ENCODE data around the gene TAF11L14.
A peak's percentile ranks its signal among the peaks of the same experiment; 100 is the strongest.
"Not testable (repeated sequence)": the region's sequence is repeated elsewhere in the genome, so short reads cannot be mapped to it uniquely, and the experiment has no call there.

TAF11L14 gene

DNA sequence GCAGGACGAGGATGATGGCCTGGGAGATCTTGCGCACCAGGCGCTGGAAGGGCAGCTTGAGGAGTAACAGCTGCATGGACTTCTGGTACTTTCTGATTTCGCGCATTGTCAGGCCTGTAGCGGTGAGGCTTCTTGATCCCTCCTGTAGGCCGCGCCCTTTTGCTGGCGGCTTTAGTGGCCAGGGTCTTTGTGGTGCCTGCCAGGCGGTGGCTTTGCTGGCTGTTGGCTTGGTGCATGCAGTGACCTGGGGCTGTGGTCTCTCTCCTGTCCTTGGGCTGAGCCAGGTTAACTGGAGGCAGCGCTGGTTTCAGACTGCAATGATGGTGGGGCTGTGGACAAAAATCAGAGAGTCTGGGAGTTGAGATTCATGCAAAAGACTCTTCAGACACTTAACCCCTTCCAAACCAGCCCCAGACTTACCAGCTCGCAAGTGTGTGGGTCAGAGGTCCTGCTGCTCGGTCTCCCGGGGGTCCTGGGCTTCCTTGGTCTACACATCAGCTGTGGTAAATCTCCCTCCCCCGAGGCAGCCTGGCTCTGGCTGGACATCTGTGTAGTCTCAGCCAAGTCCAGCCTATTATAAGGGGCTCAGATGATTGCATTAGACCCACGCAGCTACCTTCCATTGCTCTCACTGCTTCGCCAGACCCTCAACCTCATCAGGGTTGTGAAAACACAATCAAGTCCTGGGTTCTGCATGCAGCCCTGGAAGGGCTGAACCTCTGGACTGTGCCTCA, 19.2 kb upstream of the TAF11L14 start:
- no peaks in the 10 kb centered on the region for H3K36me3 ChIP-seq (ENCODE audit: insufficient read depth, insufficient read length, low read length)
- H3K27me3 ChIP-seq (ENCODE audit: insufficient read depth, insufficient read length), result no peaks in the 10 kb centered on the region
- no peaks in the 10 kb centered on the region for H3K9me3 ChIP-seq (ENCODE audit: insufficient read depth, low read length)
- H3K9ac ChIP-seq (ENCODE audit: insufficient read length, low read depth), result no peak overlapping the region
- no peak overlapping the region for H3K4me3 ChIP-seq (ENCODE audit: insufficient read length, low read depth)
- H3K4me1 ChIP-seq (ENCODE audit: insufficient read depth, insufficient read length), result no peaks in the 10 kb centered on the region
- no peak for DNase-seq (ENCODE audit: low read depth, low spot score)
- no peak for TF ChIP-seq YY1 (IDR thresholded peaks at IDR 0.05; ENCODE audit: insufficient read depth, insufficient read length)
- TF ChIP-seq SUZ12 (IDR thresholded peaks at IDR 0.05; ENCODE audit: extremely low read depth, insufficient read depth, insufficient read length), result no peak
- TF ChIP-seq ZNF274 (IDR thresholded peaks at IDR 0.05; ENCODE audit: low read depth, low read length), result no peak

DNA sequence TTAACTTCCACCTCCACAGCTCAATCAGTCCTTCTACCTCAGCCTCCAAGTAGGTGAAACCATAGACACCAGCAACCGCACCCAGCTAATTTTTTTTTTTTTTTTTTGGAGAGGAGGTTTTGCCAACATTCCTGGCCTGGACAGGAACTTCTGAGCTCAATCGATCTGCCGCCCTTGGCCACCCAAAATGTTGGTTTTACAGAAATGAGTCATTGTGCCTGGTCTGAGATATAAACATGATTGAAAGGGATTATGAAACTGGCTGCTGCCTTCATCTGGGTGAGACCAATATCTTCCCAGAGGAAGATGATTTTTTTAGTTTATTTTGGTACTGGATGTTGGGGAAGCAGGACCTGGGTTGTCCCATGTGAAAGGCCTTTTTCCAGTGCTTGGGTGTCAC, 14.9 kb upstream of the TAF11L14 start:
- Histone ChIP-seq H3K27me3 (ENCODE audit: insufficient read depth, insufficient read length) (no peaks in the 10 kb centered on the region), H3K4me1 (ENCODE audit: insufficient read depth, insufficient read length) (no peaks in the 10 kb centered on the region), H3K36me3 (ENCODE audit: insufficient read depth, insufficient read length, low read length) (no peaks in the 10 kb centered on the region), H3K9me3 (ENCODE audit: insufficient read depth, low read length) (no peaks in the 10 kb centered on the region), H3K9ac (ENCODE audit: insufficient read length, low read depth) (no peak overlapping the region), H3K4me3 (ENCODE audit: insufficient read length, low read depth) (no peak overlapping the region)
- no peak for TF ChIP-seq SUZ12 (IDR thresholded peaks at IDR 0.05; ENCODE audit: extremely low read depth, insufficient read depth, insufficient read length)
- no peak for DNase-seq (ENCODE audit: low read depth, low spot score)

DNA sequence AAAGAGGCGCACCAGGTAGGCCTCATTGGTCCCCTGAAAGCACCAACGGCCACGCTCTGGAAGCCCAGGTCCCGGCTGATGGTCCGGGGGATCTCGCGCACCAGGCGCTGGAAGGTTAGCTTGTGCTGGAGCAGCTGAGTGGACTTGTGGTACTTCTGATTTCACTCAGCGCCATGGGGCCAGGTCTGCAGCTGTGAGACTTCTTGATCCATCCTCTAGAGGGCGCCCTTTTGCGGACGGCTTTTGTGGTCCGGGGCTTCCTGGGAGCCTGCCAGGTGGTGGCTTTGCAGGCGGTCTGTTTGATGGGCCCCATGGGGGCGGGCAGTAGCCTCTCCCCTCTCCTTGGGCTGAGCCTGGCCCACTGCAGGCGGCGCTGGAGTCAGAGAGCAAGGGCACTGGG, 13.6 kb upstream of the TAF11L14 start:
- DNase-seq (ENCODE audit: low read depth, low spot score), result peak; percentile 1
- no peak overlapping the region for H3K4me3 ChIP-seq (ENCODE audit: insufficient read length, low read depth)
- no peaks in the 10 kb centered on the region for H3K36me3 ChIP-seq (ENCODE audit: insufficient read depth, insufficient read length, low read length)
- no peaks in the 10 kb centered on the region for H3K4me1 ChIP-seq (ENCODE audit: insufficient read depth, insufficient read length)
- H3K9me3 ChIP-seq (ENCODE audit: insufficient read depth, low read length), result no peaks in the 10 kb centered on the region
- no peaks in the 10 kb centered on the region for H3K27me3 ChIP-seq (ENCODE audit: insufficient read depth, insufficient read length)
- no peak for TF ChIP-seq ZNF274 (IDR thresholded peaks at IDR 0.05; ENCODE audit: low read depth, low read length)
- TF ChIP-seq SUZ12 (IDR thresholded peaks at IDR 0.05; ENCODE audit: extremely low read depth, insufficient read depth, insufficient read length), result no peak
- TF ChIP-seq YY1 (IDR thresholded peaks at IDR 0.05; ENCODE audit: insufficient read depth, insufficient read length), result no peak
- no peak overlapping the region for H3K9ac ChIP-seq (ENCODE audit: insufficient read length, low read depth)

DNA sequence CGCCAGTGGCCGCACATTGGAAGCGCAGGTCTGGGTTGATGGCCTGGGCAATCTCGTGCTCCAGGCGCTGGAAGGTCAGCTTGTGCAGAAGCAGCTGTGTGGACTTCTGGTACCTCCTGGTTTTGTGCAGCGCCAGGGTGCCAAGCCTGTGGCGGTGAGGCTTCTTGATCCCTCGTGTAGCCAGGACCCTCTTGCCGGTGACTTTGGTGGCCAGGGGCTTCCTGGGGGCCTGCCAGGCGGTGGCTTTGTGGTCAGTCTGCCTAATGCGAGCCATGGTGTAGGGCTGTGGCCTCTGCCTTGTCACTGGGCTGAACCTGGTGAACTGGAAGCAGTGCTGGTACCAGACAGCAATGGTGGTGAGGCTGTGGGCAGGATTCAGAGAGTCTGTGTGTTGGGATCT, 8.6 kb upstream of the TAF11L14 start:
- Histone ChIP-seq H3K36me3 (ENCODE audit: insufficient read depth, insufficient read length, low read length) (no peaks in the 10 kb centered on the region), H3K4me1 (ENCODE audit: insufficient read depth, insufficient read length) (no peaks in the 10 kb centered on the region), H3K9ac (ENCODE audit: insufficient read length, low read depth) (no peak overlapping the region), H3K4me3 (ENCODE audit: insufficient read length, low read depth) (no peak overlapping the region), H3K27me3 (ENCODE audit: insufficient read depth, insufficient read length) (no peaks in the 10 kb centered on the region), H3K9me3 (ENCODE audit: insufficient read depth, low read length) (no peaks in the 10 kb centered on the region)
- no peak for TF ChIP-seq SUZ12 (IDR thresholded peaks at IDR 0.05; ENCODE audit: extremely low read depth, insufficient read depth, insufficient read length)
- no peak for TF ChIP-seq YY1 (IDR thresholded peaks at IDR 0.05; ENCODE audit: insufficient read depth, insufficient read length)
- no peak for TF ChIP-seq ZNF274 (IDR thresholded peaks at IDR 0.05; ENCODE audit: low read depth, low read length)
- DNase-seq (ENCODE audit: low read depth, low spot score), result no peak

DNA sequence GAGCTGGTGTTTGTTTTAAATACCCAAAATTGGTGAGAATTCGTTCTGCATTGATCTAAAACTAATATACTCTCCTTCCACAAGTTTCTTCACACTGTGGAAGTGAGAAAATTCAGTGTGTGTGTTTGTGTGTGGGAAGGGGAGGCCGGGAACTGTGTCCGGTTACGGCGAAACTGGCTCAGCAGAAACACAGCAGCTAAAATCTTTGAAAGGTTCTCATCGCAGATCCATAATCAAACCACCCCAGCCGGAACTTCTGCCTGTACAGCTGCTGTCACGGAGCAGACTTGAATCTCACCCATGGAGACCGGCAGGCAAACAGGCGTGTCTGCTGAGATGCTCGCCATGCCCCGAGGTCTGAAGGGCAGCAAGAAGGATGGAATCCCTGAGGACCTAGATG, 2.5 kb upstream of the TAF11L14 start, which contains the start of gene TAF11L13:
TSS of gene TAF11L13 (plus strand) at position 301 of the 400 bp plus-strand sequence.
- not testable (repeated sequence) for H3K27me3 ChIP-seq (ENCODE audit: insufficient read depth, insufficient read length); H3K36me3 ChIP-seq (ENCODE audit: insufficient read depth, insufficient read length, low read length); H3K9me3 ChIP-seq (ENCODE audit: insufficient read depth, low read length); H3K4me1 ChIP-seq (ENCODE audit: insufficient read depth, insufficient read length); DNase-seq (ENCODE audit: low read depth, low spot score); H3K4me3 ChIP-seq (ENCODE audit: insufficient read length, low read depth); H3K9ac ChIP-seq (ENCODE audit: insufficient read length, low read depth)

DNA sequence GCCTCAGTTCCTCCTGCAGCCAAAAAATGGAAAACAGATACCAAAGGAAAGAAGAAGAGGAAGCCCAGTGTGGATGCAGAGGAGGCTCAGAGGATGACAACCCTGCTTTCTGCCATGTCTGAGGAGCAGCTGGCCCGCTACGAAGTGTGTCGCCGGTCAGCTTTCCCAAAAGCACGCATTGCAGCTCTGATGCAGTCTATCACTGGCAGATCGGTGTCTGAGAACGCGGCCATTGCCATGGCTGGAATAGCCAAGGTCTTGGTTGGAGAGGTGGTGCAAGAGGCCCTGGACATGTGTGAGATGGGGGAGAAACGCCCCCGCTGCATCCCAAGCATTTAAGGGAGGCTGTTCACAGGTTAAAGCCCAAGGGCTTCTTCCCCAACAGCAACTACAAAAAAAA, 15.0 kb downstream of the TAF11L14 start:
- not testable (repeated sequence) for H3K4me3 ChIP-seq (ENCODE audit: insufficient read length, low read depth); H3K27me3 ChIP-seq (ENCODE audit: insufficient read depth, insufficient read length); H3K4me1 ChIP-seq (ENCODE audit: insufficient read depth, insufficient read length); H3K9me3 ChIP-seq (ENCODE audit: insufficient read depth, low read length); DNase-seq (ENCODE audit: low read depth, low spot score); H3K9ac ChIP-seq (ENCODE audit: insufficient read length, low read depth); H3K36me3 ChIP-seq (ENCODE audit: insufficient read depth, insufficient read length, low read length)

DNA sequence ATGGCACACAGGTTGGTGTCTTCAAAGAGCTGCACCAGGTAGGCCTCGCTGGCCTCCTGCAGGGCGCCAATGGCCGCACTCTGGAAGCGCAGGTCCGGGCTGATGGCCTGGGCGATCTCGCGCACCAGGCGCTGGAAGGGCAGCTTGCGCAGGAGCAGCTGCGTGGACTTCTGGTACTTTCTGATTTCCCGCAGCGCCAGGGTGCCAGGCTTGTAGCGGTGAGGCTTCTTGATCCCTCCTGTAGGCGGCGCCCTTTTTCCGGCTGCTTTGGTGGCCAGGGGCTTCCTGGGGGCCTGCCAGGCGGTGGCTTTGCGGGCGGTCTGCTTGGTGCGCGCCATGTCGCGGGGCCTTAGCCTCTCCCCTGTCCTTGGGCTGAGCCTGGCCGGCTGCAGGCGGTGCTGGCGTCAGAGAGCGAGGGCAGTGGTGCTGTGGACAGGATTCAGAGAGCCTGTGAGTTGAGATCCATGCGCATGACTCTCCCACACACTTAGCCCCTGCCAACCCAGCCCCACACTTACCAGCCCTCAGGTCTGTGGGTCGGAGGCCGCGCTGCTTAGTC, 21.0 kb downstream of the TAF11L14 start:
- H3K36me3 ChIP-seq (ENCODE audit: insufficient read depth, insufficient read length, low read length); H3K4me1 ChIP-seq (ENCODE audit: insufficient read depth, insufficient read length); H3K9ac ChIP-seq (ENCODE audit: insufficient read length, low read depth); DNase-seq (ENCODE audit: low read depth, low spot score); H3K9me3 ChIP-seq (ENCODE audit: insufficient read depth, low read length); H3K27me3 ChIP-seq (ENCODE audit: insufficient read depth, insufficient read length); H3K4me3 ChIP-seq (ENCODE audit: insufficient read length, low read depth): not testable (repeated sequence)

DNA sequence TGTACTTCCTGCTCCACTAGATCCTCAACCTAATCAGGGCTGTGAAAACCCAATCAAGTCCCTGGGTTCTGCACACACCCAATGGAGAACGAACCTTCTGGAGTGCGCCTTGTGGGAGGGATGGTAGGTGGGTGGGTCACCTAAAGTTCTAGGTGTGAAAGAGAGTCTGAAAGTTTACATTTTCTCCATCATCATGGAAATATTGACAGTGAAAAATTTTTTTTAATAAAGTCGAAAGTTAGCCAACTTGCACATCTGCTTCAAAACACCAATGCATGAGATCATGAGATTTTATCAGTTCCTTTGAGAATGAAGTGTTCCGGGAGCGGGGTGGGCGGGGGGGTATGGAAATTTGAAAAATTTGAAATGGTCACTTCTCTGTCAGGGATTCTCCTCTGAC, 21.7 kb downstream of the TAF11L14 start:
- Histone ChIP-seq H3K27me3 (ENCODE audit: insufficient read depth, insufficient read length) (no peaks in the 10 kb centered on the region), H3K4me3 (ENCODE audit: insufficient read length, low read depth) (no peak overlapping the region), H3K9me3 (ENCODE audit: insufficient read depth, low read length) (no peaks in the 10 kb centered on the region), H3K4me1 (ENCODE audit: insufficient read depth, insufficient read length) (no peaks in the 10 kb centered on the region), H3K9ac (ENCODE audit: insufficient read length, low read depth) (no peak overlapping the region), H3K36me3 (ENCODE audit: insufficient read depth, insufficient read length, low read length) (no peaks in the 10 kb centered on the region)
- TF ChIP-seq YY1 (IDR thresholded peaks at IDR 0.05; ENCODE audit: insufficient read depth, insufficient read length) (no peak), SUZ12 (IDR thresholded peaks at IDR 0.05; ENCODE audit: extremely low read depth, insufficient read depth, insufficient read length) (no peak), ZNF274 (IDR thresholded peaks at IDR 0.05; ENCODE audit: low read depth, low read length) (no peak)
- DNase-seq (ENCODE audit: low read depth, low spot score), result no peak

All from NT2/D1 (cell line).